Endothelial cell of umbilical vein (primary cell): ENCODE results near the gene C10orf67. TPM values are rescaled to one million over a fixed set of nuclear protein-coding genes. Genes with fewer than 3 reads are reported as not detected.

Source experiments
- BruUV-seq: library from RNA; stranded (reverse); fragments of 400-500 nt; replicated peaks from 2 replicates; lab custom pipeline; 2021; lab: Mats Ljungman, UMichigan
- CTCF ChIA-PET: fragments of 300-600, 350-600 bp; sonication (Branson Sonifier 250); formaldehyde crosslinking; loops from one replicate; lab custom pipeline; 2021; ENCODE audit warnings: antibody characterized with exemption, inconsistent platforms; lab: Charles Lee
- POLR2A ChIA-PET: fragments of 300-600, 350-600 bp; sonication (Branson Sonifier 250); formaldehyde crosslinking; loops from one replicate; lab custom pipeline; 2021; ENCODE audit warnings: antibody characterized with exemption, inconsistent platforms; lab: Charles Lee
- DNase-seq: peaks from one replicate; pipeline ENCODE4 v3.0.0-alpha.2; 2011; ENCODE audit warnings: low read depth, low spot score
- FAIRE-seq: peaks from 2 replicates; lab custom pipeline; 2011; peaks lifted over from hg19 to GRCh38; lab: Jason Lieb, UNC
- H2AFZ ChIP-seq: 2 replicates; pipeline ENCODE4 v1.6.0; 2012; ENCODE audit warnings: low read depth, low read length, control low read depth, inconsistent platforms
- H3K27ac ChIP-seq: 2 replicates; pipeline ENCODE4 v1.5.1; 2011; ENCODE audit warnings: low read depth, mild to moderate bottlenecking, control low read depth, low read length, moderate library complexity; ENCODE audit not compliant: insufficient read depth
- H3K27me3 ChIP-seq, 2 experiments: 2 replicates each; pipeline versions ENCODE4 v1.6.0 to v1.6.1; 2011; ENCODE audit warnings: low read length in 2 of 2, mixed read lengths in 1 of 2; ENCODE audit not compliant: control insufficient read depth in 2 of 2, insufficient read depth in 2 of 2
- H3K36me3 ChIP-seq, 2 experiments: 2 replicates in 1 of 2; 3 replicates in 1 of 2; pipeline ENCODE4 v1.5.1; 2011; ENCODE audit warnings: low read length in 2 of 2, mild to moderate bottlenecking in 1 of 2, moderate library complexity in 1 of 2; ENCODE audit not compliant: control insufficient read depth in 2 of 2, insufficient read depth in 2 of 2; ENCODE audit errors: extremely low read depth in 1 of 2
- H3K4me1 ChIP-seq: 3 replicates; pipeline ENCODE4 v1.5.1; 2011; ENCODE audit warnings: mild to moderate bottlenecking, low read length; ENCODE audit not compliant: control insufficient read depth, insufficient read depth; ENCODE audit errors: extremely low read depth
- H3K4me2 ChIP-seq: 2 replicates; pipeline ENCODE4 v1.6.1; 2011; ENCODE audit warnings: low read length, control low read depth, mixed read lengths; ENCODE audit not compliant: insufficient read depth
- H3K4me3 ChIP-seq, 3 experiments: fragments of 200-600 bp in 1 of 3; sonication (generic), shearing (Covaris generic) in 1 of 3; replicated peaks in 1 of 3; 2 replicates each; pipeline ENCODE4 v1.5.1; 2011 to 2016; ENCODE audit warnings: control low read depth in 3 of 3, low read length in 3 of 3, mild to moderate bottlenecking in 2 of 3, inconsistent platforms in 1 of 3, low read depth in 1 of 3, moderate library complexity in 1 of 3; ENCODE audit not compliant: insufficient read depth in 1 of 3
- H3K79me2 ChIP-seq: 2 replicates; pipeline ENCODE4 v1.6.0; 2012; ENCODE audit warnings: low read length, inconsistent platforms; ENCODE audit not compliant: control insufficient read depth, insufficient read depth
- H3K9ac ChIP-seq: replicated peaks from 2 replicates; pipeline ENCODE3; 2011; ENCODE audit warnings: low read length, control low read depth; ENCODE audit not compliant: insufficient read depth; ENCODE audit errors: extremely low read depth
- H3K9me1 ChIP-seq: replicated peaks from 3 replicates; pipeline ENCODE4 v1.6.0; 2011; ENCODE audit warnings: mild to moderate bottlenecking, low read length; ENCODE audit not compliant: control insufficient read depth, insufficient read depth; ENCODE audit errors: extremely low read depth
- H3K9me3 ChIP-seq: replicated peaks from 2 replicates; pipeline ENCODE4 v1.5.1; 2012; ENCODE audit warnings: low read length, inconsistent platforms; ENCODE audit not compliant: control insufficient read depth, insufficient read depth
- H4K20me1 ChIP-seq: replicated peaks from 2 replicates; pipeline ENCODE3; 2011; ENCODE audit warnings: mild to moderate bottlenecking, low read length; ENCODE audit not compliant: control insufficient read depth, insufficient read depth; ENCODE audit errors: extremely low read depth
- EZH2 ChIP-seq: IDR thresholded peaks from 2 replicates; pipeline ENCODE4 v1.6.1; 2012; ENCODE audit warnings: borderline replicate concordance, low read depth, mild to moderate bottlenecking, moderate library complexity, low read length, inconsistent platforms; ENCODE audit not compliant: severe bottlenecking
- FOS ChIP-seq: IDR thresholded peaks from 2 replicates; pipeline ENCODE4 v1.6.1; 2011; ENCODE audit warnings: mild to moderate bottlenecking, low read length, moderate library complexity, borderline replicate concordance; ENCODE audit not compliant: insufficient read depth
- GATA2 ChIP-seq: IDR thresholded peaks from 2 replicates; pipeline ENCODE4 v1.7.0; 2011; ENCODE audit warnings: low read depth, mild to moderate bottlenecking, moderate library complexity, mixed read lengths, low read length; ENCODE audit not compliant: insufficient read length, insufficient read depth
- JUN ChIP-seq: IDR thresholded peaks from 2 replicates; pipeline ENCODE4 v1.6.1; 2011; ENCODE audit warnings: borderline replicate concordance, low read depth; ENCODE audit not compliant: insufficient read length, insufficient read depth
- MYC ChIP-seq: IDR thresholded peaks from one replicate; pipeline ENCODE4 v1.6.1; 2011; ENCODE audit warnings: mild to moderate bottlenecking, low read depth, low read length
- POLR2A ChIP-seq: IDR thresholded peaks from 2 replicates; pipeline ENCODE4 v1.6.1; 2012; ENCODE audit warnings: low read depth, mild to moderate bottlenecking, control low read depth, low read length
- POLR2AphosphoS5 ChIP-seq: IDR thresholded peaks from 2 replicates; pipeline ENCODE4 v1.6.1; 2012; ENCODE audit warnings: low read depth, mild to moderate bottlenecking, control low read depth, low read length, moderate library complexity; ENCODE audit not compliant: insufficient read depth
- dilution Hi-C: fragments of 300-500 bp; cut with MboI; formaldehyde crosslinking; loops from one replicate; pipeline ENCODE4 v1.15.0; 2019; ENCODE audit warnings: low sequenced_read_pairs; ENCODE audit not compliant: extremely low pct_ligation_motif_present
- intact Hi-C: fragments of 100-400 bp; cut with micrococcal nuclease; formaldehyde crosslinking; loops from one replicate; pipeline ENCODE4 v1.10.0; 2022
- polyA plus RNA-seq, 4 experiments: library from polyadenylated mRNA; depleted of rRNA in 3 of 4; stranded (reverse) in 3 of 4; unstranded in 1 of 4; fragments of >200 nt; gene quantifications; 2 replicates each; pipeline versions ENCODE4 v1.2.1 to v1.2.3, GENCODE V29; 2011 to 2012; ENCODE audit warnings: missing spikeins in 1 of 4
- total RNA-seq: library from RNA; stranded (reverse); gene quantifications from 2 replicates; pipeline ENCODE4 v1.2.3, GENCODE V29; 2021
- TF ChIP-seq, protein P1 (sequence below), 2 donors: IDR thresholded peaks; 1 replicate in 1 of 2; 2 replicates in 1 of 2; pipeline ENCODE4 v1.5.1; 2011; ENCODE audit warnings: low read length in 2 of 2, mild to moderate bottlenecking in 2 of 2, moderate library complexity in 2 of 2, control low read depth in 1 of 2, inconsistent platforms in 1 of 2, low read depth in 1 of 2; ENCODE audit not compliant: insufficient read depth in 1 of 2; ENCODE audit errors: extremely low read depth in 1 of 2
- TF ChIP-seq, protein P2 (sequence below): IDR thresholded peaks from 2 replicates; pipeline ENCODE4 v1.6.1; 2011; ENCODE audit not compliant: insufficient read depth, insufficient read length

The C10orf67 gene
- total and polyA plus RNA-seq, 2 donors (not counting 3 experiments of a cell fraction or from before 2014, with no cell fraction given) = not detected

DNA sequence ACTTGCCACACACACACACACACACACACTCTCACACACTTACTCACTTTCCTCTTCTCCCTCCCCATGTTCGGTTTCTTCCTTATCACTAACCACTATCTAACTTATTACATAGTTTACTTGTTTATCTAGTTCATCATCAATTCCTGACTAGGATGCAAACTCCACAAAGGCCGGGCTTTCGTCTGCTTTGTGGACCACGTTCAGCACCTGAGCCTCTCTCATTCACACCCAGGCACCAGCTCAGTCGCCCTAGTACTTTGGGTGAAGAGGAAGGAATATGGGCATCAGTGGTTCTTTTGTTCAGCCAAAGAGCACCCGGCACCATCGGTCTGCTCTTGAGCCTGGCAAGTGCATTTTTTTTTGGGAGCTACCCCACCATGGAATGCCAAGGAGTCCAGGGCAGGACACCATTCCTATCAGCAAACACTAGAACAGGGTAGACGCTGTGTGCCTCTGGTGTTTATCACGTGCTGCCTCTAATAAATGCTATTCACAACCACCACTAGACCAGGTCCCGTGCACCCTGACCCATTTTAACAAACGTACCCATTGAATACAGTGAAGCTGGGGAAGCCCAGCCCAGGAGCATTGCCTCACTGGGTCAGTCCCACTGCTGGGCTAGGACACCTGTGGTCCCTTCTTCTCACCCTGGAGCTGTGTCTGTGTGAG, 2.2 kb downstream of the C10orf67 start:
- no peak for FAIRE-seq
- H3K27ac ChIP-seq = no peak overlapping the region
- DNase-seq = no peak
- no peak overlapping the region for H3K4me3 ChIP-seq
- no peak overlapping the region for H3K4me2 ChIP-seq
- H2AFZ ChIP-seq = no peak overlapping the region
- H3K27me3 ChIP-seq = peaks cover 0 to 4% of the 10 kb centered on the region in 2 experiments
- TF ChIP-seq, protein P1, sequence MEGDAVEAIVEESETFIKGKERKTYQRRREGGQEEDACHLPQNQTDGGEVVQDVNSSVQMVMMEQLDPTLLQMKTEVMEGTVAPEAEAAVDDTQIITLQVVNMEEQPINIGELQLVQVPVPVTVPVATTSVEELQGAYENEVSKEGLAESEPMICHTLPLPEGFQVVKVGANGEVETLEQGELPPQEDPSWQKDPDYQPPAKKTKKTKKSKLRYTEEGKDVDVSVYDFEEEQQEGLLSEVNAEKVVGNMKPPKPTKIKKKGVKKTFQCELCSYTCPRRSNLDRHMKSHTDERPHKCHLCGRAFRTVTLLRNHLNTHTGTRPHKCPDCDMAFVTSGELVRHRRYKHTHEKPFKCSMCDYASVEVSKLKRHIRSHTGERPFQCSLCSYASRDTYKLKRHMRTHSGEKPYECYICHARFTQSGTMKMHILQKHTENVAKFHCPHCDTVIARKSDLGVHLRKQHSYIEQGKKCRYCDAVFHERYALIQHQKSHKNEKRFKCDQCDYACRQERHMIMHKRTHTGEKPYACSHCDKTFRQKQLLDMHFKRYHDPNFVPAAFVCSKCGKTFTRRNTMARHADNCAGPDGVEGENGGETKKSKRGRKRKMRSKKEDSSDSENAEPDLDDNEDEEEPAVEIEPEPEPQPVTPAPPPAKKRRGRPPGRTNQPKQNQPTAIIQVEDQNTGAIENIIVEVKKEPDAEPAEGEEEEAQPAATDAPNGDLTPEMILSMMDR (IDR thresholded peaks at IDR 0.05; ENCODE audit: extremely low read depth in 1 of 2, insufficient read depth in 1 of 2, low read depth in 1 of 2, low read length in 2 of 2) = no peak
- TF ChIP-seq MYC (no peak), POLR2AphosphoS5 (no peak), EZH2 (no peak), JUN (no peak), GATA2 (no peak), POLR2A (no peak), FOS (no peak)
- TF ChIP-seq, protein P2, sequence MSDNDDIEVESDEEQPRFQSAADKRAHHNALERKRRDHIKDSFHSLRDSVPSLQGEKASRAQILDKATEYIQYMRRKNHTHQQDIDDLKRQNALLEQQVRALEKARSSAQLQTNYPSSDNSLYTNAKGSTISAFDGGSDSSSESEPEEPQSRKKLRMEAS = no peak
- ChIA-PET CTCF (no interaction called here), POLR2A (no interaction called here)
- H3K9me3 ChIP-seq = no peaks in the 10 kb centered on the region
- dilution Hi-C loops (no loop called here), intact Hi-C loops (no loop called here)
- H3K9ac ChIP-seq = no peak overlapping the region
- no peaks in the 10 kb centered on the region for H3K79me2 ChIP-seq
- H3K4me1 ChIP-seq = no peaks in the 10 kb centered on the region
- H3K36me3 ChIP-seq = no peaks in the 10 kb centered on the region
- no peaks in the 10 kb centered on the region for H4K20me1 ChIP-seq
- H3K9me1 ChIP-seq = no peaks in the 10 kb centered on the region
- BruUV-seq = no TSS peak
